B cell (primary cell): ENCODE data around the gene SLC22A15. TPM values are rescaled to one million over a fixed set of nuclear protein-coding genes. Genes with fewer than 3 reads are reported as not detected.

ENCODE experiments used
- ATAC-seq: fragments of 200-7000 bp; cut with Tn5 transposase; one replicate; pipeline ENCODE4 v1.10.0; 2021; ENCODE audit warnings: low read depth, mild to moderate bottlenecking, moderate number of reproducible peaks, moderate library complexity
- CTCF ChIA-PET: fragments of 350-600 bp; sonication (Branson Sonifier 250); formaldehyde crosslinking; loops from one replicate; lab custom pipeline; 2021; ENCODE audit warnings: antibody characterized with exemption, inconsistent platforms; lab: Charles Lee
- POLR2A ChIA-PET: fragments of 350-600 bp; sonication (Branson Sonifier 250); formaldehyde crosslinking; loops from one replicate; lab custom pipeline; 2021; ENCODE audit warnings: antibody characterized with exemption; lab: Charles Lee
- DNase-seq: peaks from one replicate; pipeline ENCODE4 v3.0.0; 2013
- H2AFZ ChIP-seq: 2 replicates; pipeline ENCODE4 v1.6.1; 2012; ENCODE audit warnings: mild to moderate bottlenecking, low read depth, low read length; ENCODE audit not compliant: insufficient read depth, poor library complexity, severe bottlenecking
- H3K27ac ChIP-seq, 2 donors: 1 replicate in 1 of 2; 2 replicates in 1 of 2; pipeline ENCODE4 v1.5.1; 2012 to 2013; ENCODE audit warnings: low read length in 2 of 2, mild to moderate bottlenecking in 2 of 2, moderate library complexity in 1 of 2
- H3K27me3 ChIP-seq, 4 experiments: fragments of 200-600 bp in 1 of 4; sonication (generic) in 1 of 4; replicated peaks in 1 of 4; 1 replicate in 2 of 4; 2 replicates in 2 of 4; pipeline versions ENCODE4 v1.6.1 to v1.7.0; 2013 to 2016; ENCODE audit warnings: low read length in 3 of 4, mild to moderate bottlenecking in 2 of 4, mixed read lengths in 1 of 4, moderate library complexity in 1 of 4; ENCODE audit not compliant: insufficient read depth in 4 of 4, control insufficient read depth in 3 of 4; ENCODE audit errors: control extremely low read depth in 1 of 4
- H3K36me3 ChIP-seq, 2 experiments: replicated peaks in 1 of 2; 1 replicate in 1 of 2; 2 replicates in 1 of 2; pipeline versions ENCODE4 v1.6.1 to v1.7.1; 2013; ENCODE audit warnings: low read length in 1 of 2; ENCODE audit not compliant: insufficient read depth in 2 of 2, control insufficient read depth in 1 of 2; ENCODE audit errors: control extremely low read depth in 1 of 2, extremely low read depth in 1 of 2
- H3K4me1 ChIP-seq, 2 donors: fragments of 200-600 bp in 1 of 2; sonication (generic) in 1 of 2; 1 replicate in 1 of 2; 2 replicates in 1 of 2; pipeline versions ENCODE4 v1.5.1 to v1.6.1; 2013 to 2017; ENCODE audit warnings: low read length in 2 of 2; ENCODE audit not compliant: control insufficient read depth in 2 of 2, insufficient read depth in 2 of 2
- H3K4me2 ChIP-seq: replicated peaks from 2 replicates; pipeline ENCODE3; 2012; ENCODE audit warnings: mild to moderate bottlenecking, low read depth, low read length; ENCODE audit not compliant: poor library complexity, severe bottlenecking
- H3K4me3 ChIP-seq, 5 experiments: fragments of 200-600 bp in 1 of 5; sonication (generic) in 1 of 5; 1 replicate in 3 of 5; 2 replicates in 2 of 5; pipeline versions ENCODE4 v1.5.1 to v1.7.0; 2011 to 2016; ENCODE audit warnings: low read length in 4 of 5, mild to moderate bottlenecking in 4 of 5, low read depth in 2 of 5, control low read depth in 1 of 5, moderate library complexity in 1 of 5; ENCODE audit not compliant: insufficient read depth in 1 of 5; ENCODE audit errors: control extremely low read depth in 1 of 5, extremely low read depth in 1 of 5
- H3K79me2 ChIP-seq: fragments of 200-600 bp; sonication (generic); one replicate; pipeline ENCODE4 v1.6.0; 2016; ENCODE audit warnings: low read length; ENCODE audit not compliant: control insufficient read depth, insufficient read depth
- H3K9ac ChIP-seq: fragments of 200-600 bp; sonication (generic); 2 replicates; pipeline ENCODE4 v1.6.1; 2017; ENCODE audit warnings: mild to moderate bottlenecking, low read length, moderate library complexity
- H3K9me3 ChIP-seq, 3 donors: one replicate each; pipeline versions ENCODE4 v1.6.1 to v1.7.1; 2013; ENCODE audit warnings: low read length in 2 of 3; ENCODE audit not compliant: control insufficient read depth in 2 of 3, insufficient read depth in 1 of 3; ENCODE audit errors: control extremely low read depth in 1 of 3
- H4K20me1 ChIP-seq: 2 replicates; pipeline ENCODE4 v1.6.0; 2012; ENCODE audit warnings: mild to moderate bottlenecking, low read length; ENCODE audit not compliant: insufficient read depth, control insufficient read depth, poor library complexity, severe bottlenecking
- H3K27ac Mint-ChIP-seq: one replicate; pipeline ENCODE4 v1.8.0; 2021; ENCODE audit warnings: mixed read lengths
- H3K27me3 Mint-ChIP-seq: one replicate; pipeline ENCODE4 v1.8.0; 2021; ENCODE audit warnings: mixed read lengths
- H3K4me1 Mint-ChIP-seq: one replicate; pipeline ENCODE4 v1.8.0; 2021; ENCODE audit warnings: mixed read lengths
- H3K4me3 Mint-ChIP-seq: one replicate; pipeline ENCODE4 v1.8.0; 2021; ENCODE audit warnings: mixed read lengths
- H3K9me3 Mint-ChIP-seq: one replicate; pipeline ENCODE4 v1.8.0; 2022; ENCODE audit warnings: mixed read lengths; ENCODE audit not compliant: insufficient read depth
- EZH2 ChIP-seq: IDR thresholded peaks from 2 replicates; pipeline ENCODE4 v1.6.1; 2012; ENCODE audit warnings: borderline replicate concordance, low read depth, mild to moderate bottlenecking, moderate library complexity, low read length; ENCODE audit not compliant: insufficient read depth, poor library complexity, severe bottlenecking
- WGBS: methylation state at CpG from one replicate; pipeline ENCODE4 v1.1.5; 2013; ENCODE audit warnings: missing lambda C conversion rate; ENCODE audit not compliant: insufficient coverage; 5-methylcytosine and 5-hydroxymethylcytosine counted together
- intact Hi-C: fragments of 100-400 bp; cut with micrococcal nuclease; formaldehyde crosslinking; loops from one replicate; pipeline ENCODE4 v1.10.0; 2022
- polyA plus RNA-seq: library from polyadenylated mRNA; depleted of rRNA; stranded (reverse); fragments of >200 nt; gene quantifications from 2 replicates; pipeline ENCODE4 v1.2.3, GENCODE V29; 2012
- total RNA-seq, 2 donors: library from RNA; stranded (reverse); fragments of 120-200 nt in 1 of 2; gene quantifications; 1 replicate in 1 of 2; 2 replicates in 1 of 2; pipeline versions ENCODE4 v1.2.3 to v1.2.4, GENCODE V29; 2013 to 2022
- TF ChIP-seq, protein P1 (sequence below): fragments of 200-600 bp; IDR thresholded peaks from one replicate; pipeline ENCODE4 v1.8.0; 2022; ENCODE audit warnings: antibody characterized with exemption, mild to moderate bottlenecking

The SLC22A15 gene
- total and polyA plus RNA-seq, 2 donors (not counting 1 experiment from before 2014, with no cell fraction given): 3.9 to 7.5 TPM

DNA sequence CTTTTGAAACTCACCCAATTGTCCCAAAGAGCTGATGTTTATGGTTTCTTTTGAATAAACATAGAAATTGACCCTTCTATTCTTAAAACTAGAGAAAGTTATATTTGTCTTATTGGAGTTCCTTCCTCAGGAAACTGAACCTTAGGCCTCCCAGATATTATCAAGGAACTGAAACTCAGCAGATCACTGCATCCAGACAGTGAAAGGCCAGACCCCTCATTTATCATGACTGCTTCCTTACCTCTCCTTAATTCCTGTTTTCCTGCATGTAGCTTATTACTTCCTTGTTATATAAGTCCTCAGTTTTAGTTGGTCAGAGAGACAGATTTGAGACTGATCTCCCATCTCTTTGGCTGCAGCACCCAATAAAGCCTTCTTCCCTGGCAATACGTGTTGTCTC, 27.5 kb downstream of the SLC22A15 start:
- ATAC-seq: no peak
- Histone ChIP-seq H2AFZ (no peak overlapping the region), H4K20me1 (no peaks in the 10 kb centered on the region), H3K36me3 (no peaks in the 10 kb centered on the region), H3K9me3 (peaks cover 0 to 9% (median 0%) of the 10 kb centered on the region in 3 donors), H3K27me3 (no peaks in the 10 kb centered on the region), H3K4me1 (peaks cover 11 to 26% of the 10 kb centered on the region in 2 donors), H3K9ac (no peak overlapping the region), H3K4me2 (no peak overlapping the region), H3K27ac (no peak overlapping the region), H3K79me2 (no peaks in the 10 kb centered on the region), H3K4me3 (no peak overlapping the region)
- whole genome bisulfite sequencing: no CpG with 5 or more reads among the region's 1 CpG
- no peak for TF ChIP-seq EZH2
- TF ChIP-seq, protein P1, sequence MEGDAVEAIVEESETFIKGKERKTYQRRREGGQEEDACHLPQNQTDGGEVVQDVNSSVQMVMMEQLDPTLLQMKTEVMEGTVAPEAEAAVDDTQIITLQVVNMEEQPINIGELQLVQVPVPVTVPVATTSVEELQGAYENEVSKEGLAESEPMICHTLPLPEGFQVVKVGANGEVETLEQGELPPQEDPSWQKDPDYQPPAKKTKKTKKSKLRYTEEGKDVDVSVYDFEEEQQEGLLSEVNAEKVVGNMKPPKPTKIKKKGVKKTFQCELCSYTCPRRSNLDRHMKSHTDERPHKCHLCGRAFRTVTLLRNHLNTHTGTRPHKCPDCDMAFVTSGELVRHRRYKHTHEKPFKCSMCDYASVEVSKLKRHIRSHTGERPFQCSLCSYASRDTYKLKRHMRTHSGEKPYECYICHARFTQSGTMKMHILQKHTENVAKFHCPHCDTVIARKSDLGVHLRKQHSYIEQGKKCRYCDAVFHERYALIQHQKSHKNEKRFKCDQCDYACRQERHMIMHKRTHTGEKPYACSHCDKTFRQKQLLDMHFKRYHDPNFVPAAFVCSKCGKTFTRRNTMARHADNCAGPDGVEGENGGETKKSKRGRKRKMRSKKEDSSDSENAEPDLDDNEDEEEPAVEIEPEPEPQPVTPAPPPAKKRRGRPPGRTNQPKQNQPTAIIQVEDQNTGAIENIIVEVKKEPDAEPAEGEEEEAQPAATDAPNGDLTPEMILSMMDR: no peak
- Mint-ChIP-seq H3K27me3 (no peaks in the 10 kb centered on the region), H3K4me1 (peaks cover 20% of the 10 kb centered on the region), H3K9me3 (peaks cover 10% of the 10 kb centered on the region), H3K27ac (no peak overlapping the region), H3K4me3 (no peak overlapping the region)
- ChIA-PET POLR2A (no interaction called here), CTCF (no interaction called here)
- DNase-seq: no peak
- intact Hi-C loops: no loop called here

DNA sequence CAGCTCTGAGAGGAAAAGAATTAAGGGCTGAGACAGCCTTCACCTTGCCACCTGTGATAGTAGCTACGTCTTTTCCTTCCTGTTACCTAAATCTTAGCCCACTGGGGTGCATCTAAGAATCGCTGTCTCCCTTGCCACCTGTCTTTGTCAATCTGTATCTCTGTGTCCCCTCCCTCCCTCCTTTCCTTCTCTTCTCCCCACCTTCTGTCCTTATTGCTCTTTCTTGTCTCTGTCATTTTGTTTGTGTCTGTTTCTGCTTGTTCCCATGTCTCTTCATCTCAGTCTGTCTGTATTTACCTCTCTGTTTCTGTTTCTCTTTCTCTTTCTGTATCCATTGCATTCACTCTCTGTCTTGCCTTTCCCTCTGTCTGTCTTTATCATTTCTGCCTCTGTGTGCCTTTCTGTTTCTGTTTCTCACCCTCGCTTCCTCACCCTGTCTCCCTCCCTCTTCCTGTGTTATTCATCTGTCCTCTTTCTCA, 30.2 kb downstream of the SLC22A15 start:
- 36% methylated on average over 3 of the region's 3 CpGs for WGBS
- H3K27ac Mint-ChIP-seq: peak overlapping the region; percentile 4
- H3K4me2 ChIP-seq: peak overlapping the region; percentile 66
- no peaks in the 10 kb centered on the region for H3K27me3 ChIP-seq
- no peaks in the 10 kb centered on the region for H4K20me1 ChIP-seq
- H2AFZ ChIP-seq: peak overlapping the region; percentile 59
- peaks cover 20% of the 10 kb centered on the region for H3K4me1 Mint-ChIP-seq
- no peaks in the 10 kb centered on the region for H3K27me3 Mint-ChIP-seq
- H3K9ac ChIP-seq: peak overlapping the region; percentile 53
- peaks cover 0 to 4% (median 0%) of the 10 kb centered on the region in 3 donors for H3K9me3 ChIP-seq
- DNase-seq (peak; percentile 23), ATAC-seq (no peak)
- TF ChIP-seq, protein P1: no peak
- no peak for TF ChIP-seq EZH2
- H3K79me2 ChIP-seq: no peaks in the 10 kb centered on the region
- peak overlapping the region in 1 of 2 donors; percentile 62 for H3K27ac ChIP-seq
- POLR2A ChIA-PET: no interaction called here
- intact Hi-C loops: no loop called here
- H3K4me1 ChIP-seq: peaks cover 11 to 26% of the 10 kb centered on the region in 2 donors
- peaks cover 4% of the 10 kb centered on the region for H3K9me3 Mint-ChIP-seq
- H3K4me3 Mint-ChIP-seq: peak overlapping the region; percentile 74
- CTCF ChIA-PET: interaction anchor here (1.5 kb wide), 1 partner anchor 14 kb away, joined by 6 read pairs; no protein-coding TSS in a partner anchor
- H3K4me3 ChIP-seq: peak overlapping the region in 4 of 5 experiments; percentile 11 to 47 (median 27)
- no peaks in the 10 kb centered on the region for H3K36me3 ChIP-seq
